SK-N-SH treated with all-trans-retinoic acid at 6 μM for 48 hours (cell line): ENCODE results near the gene FANCE.

Experiments
- GLIS3 ChIP-seq: fragments of 250-450 bp; sonication (Bioruptor Pico); IDR thresholded peaks from 2 replicates; pipeline ENCODE4 v1.5.0; 2020; ENCODE audit warnings: mild to moderate bottlenecking, moderate library complexity
- TCF4 ChIP-seq: fragments of 250-450 bp; sonication (Bioruptor Pico); IDR thresholded peaks from 2 replicates; pipeline ENCODE4 v1.8.0; 2021; ENCODE audit warnings: mild to moderate bottlenecking, moderate library complexity, borderline replicate concordance
- ZC3H10 ChIP-seq: fragments of 250-450 bp; sonication (Bioruptor Pico); IDR thresholded peaks from 2 replicates; pipeline ENCODE4 v1.5.1; 2021; ENCODE audit warnings: mild to moderate bottlenecking, moderate library complexity
- TF ChIP-seq, protein P1 (sequence below): fragments of 250-450 bp; sonication (Bioruptor Pico); IDR thresholded peaks from 2 replicates; pipeline ENCODE4 v1.8.0; 2021; ENCODE audit warnings: low read depth, mild to moderate bottlenecking, moderate library complexity, borderline replicate concordance
- TF ChIP-seq, protein P2 (sequence below): fragments of 250-450 bp; sonication (Bioruptor Pico); IDR thresholded peaks from 2 replicates; pipeline ENCODE4 v1.8.0; 2020; ENCODE audit warnings: mild to moderate bottlenecking, moderate library complexity, borderline replicate concordance

DNA sequence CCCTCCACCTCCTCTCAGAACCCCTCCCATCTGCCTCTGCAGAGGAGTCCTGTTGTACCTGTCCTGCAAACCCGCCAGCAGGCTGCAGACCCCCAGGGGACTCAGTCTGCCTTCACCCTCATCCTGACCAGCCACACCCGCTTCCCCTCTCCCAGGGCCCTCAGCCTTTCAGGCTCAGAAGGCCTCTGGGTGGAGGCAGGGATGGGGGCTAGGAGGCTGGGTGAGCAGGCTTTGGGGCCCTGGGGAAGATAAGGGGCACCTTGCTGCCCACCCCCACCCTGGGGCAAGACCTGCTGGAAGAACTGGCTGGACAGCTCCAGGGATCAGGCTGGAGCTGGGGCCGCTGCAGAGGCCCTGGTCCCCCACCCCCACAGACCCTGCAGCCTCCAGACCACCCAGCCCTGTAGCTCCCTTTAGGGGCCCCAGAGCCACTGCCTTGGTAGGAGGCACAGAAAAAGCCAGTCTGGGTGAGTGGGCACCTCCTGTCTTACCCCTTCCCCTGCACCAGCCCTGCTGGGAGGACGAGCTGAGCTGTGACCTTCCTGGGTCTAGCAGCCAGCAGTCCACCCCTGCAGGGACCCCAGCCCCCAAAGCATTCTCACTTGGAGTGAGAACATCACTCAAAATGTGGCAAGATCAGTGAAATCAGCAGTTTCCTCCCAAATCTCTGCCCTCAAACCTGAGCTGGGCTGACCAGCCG is 39.6 kb downstream of the FANCE start:
- TF ChIP-seq, protein P1, sequence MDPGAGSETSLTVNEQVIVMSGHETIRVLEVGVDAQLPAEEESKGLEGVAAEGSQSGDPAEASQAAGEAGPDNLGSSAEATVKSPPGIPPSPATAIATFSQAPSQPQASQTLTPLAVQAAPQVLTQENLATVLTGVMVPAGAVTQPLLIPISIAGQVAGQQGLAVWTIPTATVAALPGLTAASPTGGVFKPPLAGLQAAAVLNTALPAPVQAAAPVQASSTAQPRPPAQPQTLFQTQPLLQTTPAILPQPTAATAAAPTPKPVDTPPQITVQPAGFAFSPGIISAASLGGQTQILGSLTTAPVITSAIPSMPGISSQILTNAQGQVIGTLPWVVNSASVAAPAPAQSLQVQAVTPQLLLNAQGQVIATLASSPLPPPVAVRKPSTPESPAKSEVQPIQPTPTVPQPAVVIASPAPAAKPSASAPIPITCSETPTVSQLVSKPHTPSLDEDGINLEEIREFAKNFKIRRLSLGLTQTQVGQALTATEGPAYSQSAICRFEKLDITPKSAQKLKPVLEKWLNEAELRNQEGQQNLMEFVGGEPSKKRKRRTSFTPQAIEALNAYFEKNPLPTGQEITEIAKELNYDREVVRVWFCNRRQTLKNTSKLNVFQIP (CRISPR knock-in tag) = no peak
- TF ChIP-seq TCF4 (CRISPR knock-in tag) = no peak
- TF ChIP-seq, protein P2, sequence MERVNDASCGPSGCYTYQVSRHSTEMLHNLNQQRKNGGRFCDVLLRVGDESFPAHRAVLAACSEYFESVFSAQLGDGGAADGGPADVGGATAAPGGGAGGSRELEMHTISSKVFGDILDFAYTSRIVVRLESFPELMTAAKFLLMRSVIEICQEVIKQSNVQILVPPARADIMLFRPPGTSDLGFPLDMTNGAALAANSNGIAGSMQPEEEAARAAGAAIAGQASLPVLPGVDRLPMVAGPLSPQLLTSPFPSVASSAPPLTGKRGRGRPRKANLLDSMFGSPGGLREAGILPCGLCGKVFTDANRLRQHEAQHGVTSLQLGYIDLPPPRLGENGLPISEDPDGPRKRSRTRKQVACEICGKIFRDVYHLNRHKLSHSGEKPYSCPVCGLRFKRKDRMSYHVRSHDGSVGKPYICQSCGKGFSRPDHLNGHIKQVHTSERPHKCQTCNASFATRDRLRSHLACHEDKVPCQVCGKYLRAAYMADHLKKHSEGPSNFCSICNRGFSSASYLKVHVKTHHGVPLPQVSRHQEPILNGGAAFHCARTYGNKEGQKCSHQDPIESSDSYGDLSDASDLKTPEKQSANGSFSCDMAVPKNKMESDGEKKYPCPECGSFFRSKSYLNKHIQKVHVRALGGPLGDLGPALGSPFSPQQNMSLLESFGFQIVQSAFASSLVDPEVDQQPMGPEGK (CRISPR knock-in tag) = no peak
- no peak for TF ChIP-seq ZC3H10 (CRISPR knock-in tag)
- TF ChIP-seq GLIS3 = no peak
